Spleen (tissue), 7 donors: Measurements from ENCODE around the gene NAT10.

Experiments used
- CTCF ChIP-seq, 11 experiments: fragments of 200-600 bp in 7 of 11; fragments of 450-650 bp in 4 of 11; sonication (generic) in 4 of 11; IDR thresholded peaks in 8 of 11; conservative IDR thresholded peaks in 3 of 11; 1 replicate in 7 of 11; 2 replicates in 4 of 11; pipeline versions ENCODE4 v1.4.0 to v1.8.0; 2016 to 2021; ENCODE audit warnings: antibody characterized with exemption in 11 of 11, inconsistent platforms in 4 of 11, mild to moderate bottlenecking in 1 of 11
- POLR2A ChIP-seq, 3 donors: fragments of 450-650 bp; IDR thresholded peaks; one replicate each; pipeline ENCODE4 v1.5.1; 2017; ENCODE audit warnings: antibody characterized with exemption in 3 of 3, mild to moderate bottlenecking in 1 of 3
- POLR2AphosphoS5 ChIP-seq, 3 donors: sonication (generic); formaldehyde crosslinking; IDR thresholded peaks; one replicate each; pipeline ENCODE4 v1.5.1; 2017; ENCODE audit warnings: antibody characterized with exemption in 3 of 3
- donor health status: DM: no; HTN: no; CAD: no; lungs with moderate emphysema.
- donor health status: DM: no; HTN: no; CAD: no.
- donor health status: DM: no; HTN: no; CAD: no.

GRCh38 chr11:34120651-34121050 lies 15.2 kb downstream of the NAT10 start:
- TF ChIP-seq CTCF (IDR thresholded peaks at IDR 0.05 in 8 of 11, conservative IDR thresholded peaks at IDR 0.05 in 3 of 11) (no peak), POLR2A (IDR thresholded peaks at IDR 0.05) (no peak), POLR2AphosphoS5 (IDR thresholded peaks at IDR 0.05) (no peak)
